ENCODE measurements around the gene FEM1B. TPM values are rescaled to one million over a fixed set of nuclear protein-coding genes. Genes with fewer than 3 reads are reported as not detected.

FEM1B gene
- total RNA-seq, 4 donors from 2014 or later: 28.1 to 48.2 (median 43.0) TPM

GRCh38 chr15:68314563-68314962 is 37.0 kb downstream of the FEM1B start:
- peak in 2 of 3 donors; percentile 31 to 38 for DNase-seq
- no peak overlapping the region for H3K4me3 ChIP-seq
- no peak for TF ChIP-seq POLR2A (IDR thresholded peaks at IDR 0.05)
- TF ChIP-seq CTCF (IDR thresholded peaks at IDR 0.05): no peak
- H3K4me1 ChIP-seq: no peaks in the 10 kb centered on the region
- H3K9me3 ChIP-seq: no peaks in the 10 kb centered on the region
- H3K27ac ChIP-seq: no peak overlapping the region
- H3K27me3 ChIP-seq: no peaks in the 10 kb centered on the region
- no peaks in the 10 kb centered on the region for H3K36me3 ChIP-seq

- Histone ChIP-seq H3K9me3 (no peaks in the 10 kb centered on the region), H3K4me3 (no peak overlapping the region), H3K27ac (no peak overlapping the region), H3K36me3 (no peaks in the 10 kb centered on the region), H3K27me3 (no peaks in the 10 kb centered on the region), H3K4me1 (no peaks in the 10 kb centered on the region)
- TF ChIP-seq POLR2A (IDR thresholded peaks at IDR 0.05): no peak
- TF ChIP-seq CTCF (IDR thresholded peaks at IDR 0.05): no peak
- no peak for DNase-seq
Measured at GRCh38 chr15:68315035-68315434, 37.5 kb downstream of the FEM1B start.

- Histone ChIP-seq H3K4me1 (no peaks in the 10 kb centered on the region), H3K36me3 (no peaks in the 10 kb centered on the region), H3K27me3 (no peaks in the 10 kb centered on the region), H3K9me3 (no peaks in the 10 kb centered on the region), H3K4me3 (no peak overlapping the region), H3K27ac (no peak overlapping the region)
- peak in 2 of 3 donors; percentile 25 to 26 for DNase-seq
- no peak for TF ChIP-seq CTCF (IDR thresholded peaks at IDR 0.05)
- TF ChIP-seq POLR2A (IDR thresholded peaks at IDR 0.05): no peak
Measured at GRCh38 chr15:68315495-68316031, 38.0 kb downstream of the FEM1B start.

- H3K9me3 ChIP-seq: no peaks in the 10 kb centered on the region
- no peaks in the 10 kb centered on the region for H3K27me3 ChIP-seq
- TF ChIP-seq POLR2A (IDR thresholded peaks at IDR 0.05): no peak
- TF ChIP-seq CTCF (IDR thresholded peaks at IDR 0.05): peak in 4 of 6 experiments; percentile 6 to 36 (median 22)
- H3K4me1 ChIP-seq: no peaks in the 10 kb centered on the region
- peak in 2 of 3 donors; percentile 46 to 50 for DNase-seq
- H3K27ac ChIP-seq: no peak overlapping the region
- no peaks in the 10 kb centered on the region for H3K36me3 ChIP-seq
- no peak overlapping the region for H3K4me3 ChIP-seq
Measured at GRCh38 chr15:68316061-68316804, 38.7 kb downstream of the FEM1B start.

- TF ChIP-seq CTCF (IDR thresholded peaks at IDR 0.05) (no peak), POLR2A (IDR thresholded peaks at IDR 0.05) (no peak)
- Histone ChIP-seq H3K9me3 (no peaks in the 10 kb centered on the region), H3K27me3 (no peaks in the 10 kb centered on the region), H3K4me1 (no peaks in the 10 kb centered on the region), H3K27ac (no peak overlapping the region), H3K4me3 (no peak overlapping the region), H3K36me3 (no peaks in the 10 kb centered on the region)
- peak in 2 of 3 donors; percentile 22 for DNase-seq
Measured at GRCh38 chr15:68317281-68318007, 39.9 kb downstream of the FEM1B start.
